IMR-90 (cell line): ENCODE measurements around the gene LATS2.

Experiments used
- CEBPB ChIP-seq: IDR thresholded peaks from 2 replicates; pipeline ENCODE4 v1.6.1; 2012; ENCODE audit warnings: low read depth, low read length, improper control_type of control experiment
- FOS ChIP-seq: fragments of 150-350 bp; IDR thresholded peaks from 2 replicates; pipeline ENCODE4 v1.6.1; 2016; ENCODE audit warnings: low read depth, low read length
- MAZ ChIP-seq: IDR thresholded peaks from 2 replicates; pipeline ENCODE4 v1.6.1; 2012; ENCODE audit warnings: low read depth, mild to moderate bottlenecking, low read length, improper control_type of control experiment, moderate library complexity, borderline replicate concordance
- MXI1 ChIP-seq: IDR thresholded peaks from 2 replicates; pipeline ENCODE4 v1.6.1; 2012; ENCODE audit warnings: low read depth, mild to moderate bottlenecking, low read length, moderate library complexity, borderline replicate concordance
- NFE2L2 ChIP-seq: fragments of 150-350 bp; IDR thresholded peaks from 2 replicates; pipeline ENCODE4 v1.6.1; 2016; ENCODE audit warnings: low read depth, mild to moderate bottlenecking, low read length
- POLR2A ChIP-seq: IDR thresholded peaks from 2 replicates; pipeline ENCODE4 v1.6.1; 2012; ENCODE audit warnings: mild to moderate bottlenecking, low read depth, low read length
- RAD21 ChIP-seq: IDR thresholded peaks from 2 replicates; pipeline ENCODE4 v1.6.1; 2012; ENCODE audit warnings: low read length, improper control_type of control experiment
- RFX5 ChIP-seq: IDR thresholded peaks from 2 replicates; pipeline ENCODE4 v1.8.0; 2012; ENCODE audit warnings: low read depth, mild to moderate bottlenecking, low read length, moderate library complexity
- TF ChIP-seq, protein P1 (sequence below): conservative IDR thresholded peaks from 2 replicates; pipeline ENCODE4 v1.5.1; 2012; ENCODE audit warnings: mild to moderate bottlenecking, low read depth, low read length, improper control_type of control experiment
- TF ChIP-seq, protein P2 (sequence below): fragments of 150-350 bp; IDR thresholded peaks from 2 replicates; pipeline ENCODE4 v1.6.1; 2016; ENCODE audit warnings: low read depth, mild to moderate bottlenecking, low read length, moderate library complexity, borderline replicate concordance

DNA sequence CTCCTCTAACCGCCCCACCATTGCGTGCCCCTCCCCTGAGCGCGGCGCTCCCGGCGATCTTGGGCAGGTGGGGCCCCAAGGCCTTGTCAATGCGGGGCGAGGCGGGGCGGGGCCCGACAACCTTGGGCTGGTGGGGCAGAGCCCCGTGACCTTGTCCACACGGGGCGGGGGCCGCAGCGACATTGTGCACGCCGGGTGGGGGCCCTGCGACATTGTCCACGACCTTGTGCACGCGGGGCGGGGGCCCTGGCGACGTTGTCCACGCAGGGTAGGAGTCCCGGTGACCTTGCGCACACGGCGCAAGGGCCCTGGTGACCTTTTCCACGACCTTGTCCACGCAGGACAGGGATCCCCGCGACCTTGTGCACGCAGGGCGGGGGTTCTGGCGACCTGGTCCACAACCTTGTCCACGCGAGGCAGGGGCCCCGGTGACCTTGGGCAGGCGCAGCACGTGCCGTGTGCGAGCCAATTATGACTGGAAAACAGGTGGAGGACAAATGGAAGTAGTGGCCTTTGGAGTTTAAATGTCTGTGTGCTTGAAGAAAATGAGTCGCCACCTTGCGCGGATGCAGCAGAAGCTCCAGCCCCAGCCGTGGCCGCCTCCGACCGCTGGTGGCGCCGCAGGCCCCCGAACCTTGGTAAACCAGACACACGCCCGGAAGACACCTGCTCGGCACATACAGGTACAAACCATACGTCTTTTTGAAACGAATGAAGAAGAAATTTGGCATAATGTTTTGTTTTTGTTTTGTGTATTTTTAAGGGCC lies 62.6 kb downstream of the LATS2 start:
- no peak for TF ChIP-seq RAD21
- TF ChIP-seq FOS: no peak
- TF ChIP-seq, protein P1, sequence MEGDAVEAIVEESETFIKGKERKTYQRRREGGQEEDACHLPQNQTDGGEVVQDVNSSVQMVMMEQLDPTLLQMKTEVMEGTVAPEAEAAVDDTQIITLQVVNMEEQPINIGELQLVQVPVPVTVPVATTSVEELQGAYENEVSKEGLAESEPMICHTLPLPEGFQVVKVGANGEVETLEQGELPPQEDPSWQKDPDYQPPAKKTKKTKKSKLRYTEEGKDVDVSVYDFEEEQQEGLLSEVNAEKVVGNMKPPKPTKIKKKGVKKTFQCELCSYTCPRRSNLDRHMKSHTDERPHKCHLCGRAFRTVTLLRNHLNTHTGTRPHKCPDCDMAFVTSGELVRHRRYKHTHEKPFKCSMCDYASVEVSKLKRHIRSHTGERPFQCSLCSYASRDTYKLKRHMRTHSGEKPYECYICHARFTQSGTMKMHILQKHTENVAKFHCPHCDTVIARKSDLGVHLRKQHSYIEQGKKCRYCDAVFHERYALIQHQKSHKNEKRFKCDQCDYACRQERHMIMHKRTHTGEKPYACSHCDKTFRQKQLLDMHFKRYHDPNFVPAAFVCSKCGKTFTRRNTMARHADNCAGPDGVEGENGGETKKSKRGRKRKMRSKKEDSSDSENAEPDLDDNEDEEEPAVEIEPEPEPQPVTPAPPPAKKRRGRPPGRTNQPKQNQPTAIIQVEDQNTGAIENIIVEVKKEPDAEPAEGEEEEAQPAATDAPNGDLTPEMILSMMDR: no peak
- TF ChIP-seq POLR2A: no peak
- no peak for TF ChIP-seq CEBPB
- TF ChIP-seq MAZ: no peak
- TF ChIP-seq, protein P2, sequence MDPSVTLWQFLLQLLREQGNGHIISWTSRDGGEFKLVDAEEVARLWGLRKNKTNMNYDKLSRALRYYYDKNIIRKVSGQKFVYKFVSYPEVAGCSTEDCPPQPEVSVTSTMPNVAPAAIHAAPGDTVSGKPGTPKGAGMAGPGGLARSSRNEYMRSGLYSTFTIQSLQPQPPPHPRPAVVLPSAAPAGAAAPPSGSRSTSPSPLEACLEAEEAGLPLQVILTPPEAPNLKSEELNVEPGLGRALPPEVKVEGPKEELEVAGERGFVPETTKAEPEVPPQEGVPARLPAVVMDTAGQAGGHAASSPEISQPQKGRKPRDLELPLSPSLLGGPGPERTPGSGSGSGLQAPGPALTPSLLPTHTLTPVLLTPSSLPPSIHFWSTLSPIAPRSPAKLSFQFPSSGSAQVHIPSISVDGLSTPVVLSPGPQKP: no peak
- TF ChIP-seq RFX5: no peak
- TF ChIP-seq MXI1: no peak
- TF ChIP-seq NFE2L2: no peak
